ENCODE data around the gene HECTD2. TPM values are rescaled to one million over a fixed set of nuclear protein-coding genes. Genes with fewer than 3 reads are reported as not detected.

The HECTD2 gene
- total RNA-seq, 1 experiment from 2014 or later = 11.5 TPM

DNA sequence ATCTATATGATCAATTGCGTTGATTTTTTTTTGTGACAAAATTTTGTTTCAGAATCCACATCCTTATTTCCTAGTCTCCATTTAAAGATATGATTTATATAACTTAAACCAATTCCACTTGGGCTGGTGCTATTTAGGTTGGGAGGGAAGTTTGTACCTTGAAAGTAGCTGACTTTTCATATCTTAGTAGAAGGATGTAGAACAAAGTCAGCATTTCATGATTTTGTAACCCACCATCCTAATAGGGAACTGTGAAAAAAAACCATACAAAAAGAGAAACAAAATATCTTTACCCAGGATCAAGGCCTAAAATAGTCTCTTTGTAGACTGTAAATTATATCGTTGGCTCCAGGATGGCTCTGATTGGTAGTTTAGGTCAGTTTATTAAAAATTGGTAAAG is 8.3 kb downstream of the HECTD2 start:
- in situ Hi-C loops (cut with HindIII; ENCODE audit: low pct_unique_long_range_greater_than_20kb, low sequenced_read_pairs) (no loop called here), intact Hi-C loops (cut with micrococcal nuclease; ENCODE audit: unreplicated experiment) (no loop called here)
- ChIA-PET CTCF (interaction anchor here (0.7 kb wide), 1 partner anchor 13 kb away, joined by 4 read pairs; no protein-coding TSS in a partner anchor), POLR2A (no interaction called here)
- Histone ChIP-seq H3K4me3 (ENCODE audit: low read depth in 2 of 2, low read length in 2 of 2) (no peak overlapping the region), H3K9me3 (ENCODE audit: control insufficient read depth, insufficient read depth, low read depth, low read length) (no peaks in the 10 kb centered on the region), H3K27ac (ENCODE audit: low read length) (no peak overlapping the region), H3K36me3 (ENCODE audit: control insufficient read depth, insufficient read depth, low read length) (no peaks in the 10 kb centered on the region), H3K27me3 (ENCODE audit: control insufficient read depth, insufficient read depth, low read length) (no peaks in the 10 kb centered on the region), H3K4me1 (ENCODE audit: control insufficient read depth, insufficient read depth, low read length) (no peaks in the 10 kb centered on the region; the same call in 1 of the 2 replicates)
- no TSS peak for BruUV-seq (replicated peaks)
- TF ChIP-seq TCF7L2 (IDR thresholded peaks at IDR 0.05; ENCODE audit: low read depth, low read length) = no peak
- no peak for TF ChIP-seq SIN3A (IDR thresholded peaks at IDR 0.05; ENCODE audit: borderline replicate concordance, insufficient read depth, low read depth, low read length)
- TF ChIP-seq, protein P1, sequence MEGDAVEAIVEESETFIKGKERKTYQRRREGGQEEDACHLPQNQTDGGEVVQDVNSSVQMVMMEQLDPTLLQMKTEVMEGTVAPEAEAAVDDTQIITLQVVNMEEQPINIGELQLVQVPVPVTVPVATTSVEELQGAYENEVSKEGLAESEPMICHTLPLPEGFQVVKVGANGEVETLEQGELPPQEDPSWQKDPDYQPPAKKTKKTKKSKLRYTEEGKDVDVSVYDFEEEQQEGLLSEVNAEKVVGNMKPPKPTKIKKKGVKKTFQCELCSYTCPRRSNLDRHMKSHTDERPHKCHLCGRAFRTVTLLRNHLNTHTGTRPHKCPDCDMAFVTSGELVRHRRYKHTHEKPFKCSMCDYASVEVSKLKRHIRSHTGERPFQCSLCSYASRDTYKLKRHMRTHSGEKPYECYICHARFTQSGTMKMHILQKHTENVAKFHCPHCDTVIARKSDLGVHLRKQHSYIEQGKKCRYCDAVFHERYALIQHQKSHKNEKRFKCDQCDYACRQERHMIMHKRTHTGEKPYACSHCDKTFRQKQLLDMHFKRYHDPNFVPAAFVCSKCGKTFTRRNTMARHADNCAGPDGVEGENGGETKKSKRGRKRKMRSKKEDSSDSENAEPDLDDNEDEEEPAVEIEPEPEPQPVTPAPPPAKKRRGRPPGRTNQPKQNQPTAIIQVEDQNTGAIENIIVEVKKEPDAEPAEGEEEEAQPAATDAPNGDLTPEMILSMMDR (IDR thresholded peaks at IDR 0.05) = no peak
- TF ChIP-seq, protein P2, sequence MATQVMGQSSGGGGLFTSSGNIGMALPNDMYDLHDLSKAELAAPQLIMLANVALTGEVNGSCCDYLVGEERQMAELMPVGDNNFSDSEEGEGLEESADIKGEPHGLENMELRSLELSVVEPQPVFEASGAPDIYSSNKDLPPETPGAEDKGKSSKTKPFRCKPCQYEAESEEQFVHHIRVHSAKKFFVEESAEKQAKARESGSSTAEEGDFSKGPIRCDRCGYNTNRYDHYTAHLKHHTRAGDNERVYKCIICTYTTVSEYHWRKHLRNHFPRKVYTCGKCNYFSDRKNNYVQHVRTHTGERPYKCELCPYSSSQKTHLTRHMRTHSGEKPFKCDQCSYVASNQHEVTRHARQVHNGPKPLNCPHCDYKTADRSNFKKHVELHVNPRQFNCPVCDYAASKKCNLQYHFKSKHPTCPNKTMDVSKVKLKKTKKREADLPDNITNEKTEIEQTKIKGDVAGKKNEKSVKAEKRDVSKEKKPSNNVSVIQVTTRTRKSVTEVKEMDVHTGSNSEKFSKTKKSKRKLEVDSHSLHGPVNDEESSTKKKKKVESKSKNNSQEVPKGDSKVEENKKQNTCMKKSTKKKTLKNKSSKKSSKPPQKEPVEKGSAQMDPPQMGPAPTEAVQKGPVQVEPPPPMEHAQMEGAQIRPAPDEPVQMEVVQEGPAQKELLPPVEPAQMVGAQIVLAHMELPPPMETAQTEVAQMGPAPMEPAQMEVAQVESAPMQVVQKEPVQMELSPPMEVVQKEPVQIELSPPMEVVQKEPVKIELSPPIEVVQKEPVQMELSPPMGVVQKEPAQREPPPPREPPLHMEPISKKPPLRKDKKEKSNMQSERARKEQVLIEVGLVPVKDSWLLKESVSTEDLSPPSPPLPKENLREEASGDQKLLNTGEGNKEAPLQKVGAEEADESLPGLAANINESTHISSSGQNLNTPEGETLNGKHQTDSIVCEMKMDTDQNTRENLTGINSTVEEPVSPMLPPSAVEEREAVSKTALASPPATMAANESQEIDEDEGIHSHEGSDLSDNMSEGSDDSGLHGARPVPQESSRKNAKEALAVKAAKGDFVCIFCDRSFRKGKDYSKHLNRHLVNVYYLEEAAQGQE (IDR thresholded peaks at IDR 0.05; ENCODE audit: insufficient read depth in 1 of 2, low read depth in 2 of 2, low read length in 1 of 2) = no peak
- no peak for TF ChIP-seq POLR2AphosphoS5 (IDR thresholded peaks at IDR 0.05; ENCODE audit: low read depth, low read length)
- DNase-seq (ENCODE audit: low read depth, low spot score) (no peak), ATAC-seq (no peak)

DNA sequence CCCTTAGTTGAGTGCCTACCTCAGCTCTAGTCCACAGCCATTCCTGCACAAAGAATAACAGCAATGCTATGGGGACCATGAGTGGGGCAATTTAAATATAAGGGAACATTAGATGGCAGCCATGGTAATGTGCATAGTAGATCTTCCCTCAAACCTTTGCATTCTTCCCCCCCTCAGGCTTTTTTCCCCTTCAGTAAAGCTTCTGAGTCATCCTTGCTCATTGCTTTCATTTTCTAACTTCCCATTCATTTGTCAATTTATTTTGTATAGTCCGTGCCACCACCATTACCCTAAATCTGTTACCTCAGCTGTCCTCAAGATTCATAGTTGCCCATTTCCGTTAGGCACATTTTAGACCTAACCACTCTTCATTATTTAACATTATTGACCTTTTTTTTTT is 10.7 kb downstream of the HECTD2 start:
- Histone ChIP-seq H3K4me3 (ENCODE audit: low read depth in 2 of 2, low read length in 2 of 2) (no peak overlapping the region), H3K9me3 (ENCODE audit: control insufficient read depth, insufficient read depth, low read depth, low read length) (no peaks in the 10 kb centered on the region), H3K36me3 (ENCODE audit: control insufficient read depth, insufficient read depth, low read length) (no peaks in the 10 kb centered on the region), H3K27ac (ENCODE audit: low read length) (no peak overlapping the region), H3K4me1 (ENCODE audit: control insufficient read depth, insufficient read depth, low read length) (no peaks in the 10 kb centered on the region), H3K27me3 (ENCODE audit: control insufficient read depth, insufficient read depth, low read length) (no peaks in the 10 kb centered on the region)
- intact Hi-C loops (cut with micrococcal nuclease; ENCODE audit: unreplicated experiment) = no loop called here
- ChIA-PET POLR2A (interaction anchor here (0.6 kb wide), 1 partner anchor 31 kb away, joined by 5 read pairs; no protein-coding TSS in a partner anchor), CTCF (no interaction called here)
- TF ChIP-seq, protein P2 (IDR thresholded peaks at IDR 0.05; ENCODE audit: insufficient read depth in 1 of 2, low read depth in 2 of 2, low read length in 1 of 2) = no peak
- TF ChIP-seq SIN3A (IDR thresholded peaks at IDR 0.05; ENCODE audit: borderline replicate concordance, insufficient read depth, low read depth, low read length) (no peak), TCF7L2 (IDR thresholded peaks at IDR 0.05; ENCODE audit: low read depth, low read length) (no peak), POLR2AphosphoS5 (IDR thresholded peaks at IDR 0.05; ENCODE audit: low read depth, low read length) (no peak)
- TF ChIP-seq, protein P1 (IDR thresholded peaks at IDR 0.05) = no peak
- BruUV-seq (replicated peaks) = no TSS peak
- in situ Hi-C loops (cut with HindIII; ENCODE audit: low pct_unique_long_range_greater_than_20kb, low sequenced_read_pairs) = no loop called here
- ATAC-seq (peak; percentile 56; the same call in 1 of the 2 replicates), DNase-seq (ENCODE audit: low read depth, low spot score) (no peak)
